GM12878 (cell line): ENCODE data around the gene ISOC2. TPM values are rescaled to one million over a fixed set of nuclear protein-coding genes. Genes with fewer than 3 reads are reported as not detected.

Experiments used
- ATAC-seq: fragments of 200-7000 bp; cut with Tn5 transposase; 3 replicates; pipeline ENCODE4 v1.9.1; 2020; ENCODE audit warnings: mild to moderate bottlenecking, moderate library complexity
- BruUV-seq: library from RNA; stranded (reverse); fragments of 400-500 nt; replicated peaks from 2 replicates; lab custom pipeline; 2021; lab: Mats Ljungman, UMichigan
- CTCF ChIA-PET: fragments of 300-600 bp; sonication (Branson Sonifier 250); formaldehyde crosslinking; extraction: SDS; loops from one replicate; lab custom pipeline; 2021; ENCODE audit warnings: inconsistent platforms; lab: Yijun Ruan, JAX
- POLR2A ChIA-PET: fragments of 350-600 bp; formaldehyde crosslinking; extraction: SDS; loops from one replicate; lab custom pipeline; 2021; ENCODE audit warnings: inconsistent platforms; lab: Charles Lee
- RAD21 ChIA-PET: fragments of 300-600 bp; sonication (Branson Sonifier 250); formaldehyde crosslinking; loops from one replicate; lab custom pipeline; 2023; ENCODE audit warnings: antibody characterized with exemption; ENCODE audit not compliant: unreplicated experiment; lab: Charles Lee
- SMC1A ChIA-PET: fragments of 300-600 bp; sonication (Branson Sonifier 250); formaldehyde crosslinking; loops from one replicate; lab custom pipeline; 2023; ENCODE audit not compliant: unreplicated experiment, uncharacterized antibody; lab: Charles Lee
- DNase-seq: peaks from one replicate; pipeline ENCODE4 v3.0.0-alpha.2; 2011; ENCODE audit warnings: low read depth, low spot score
- FAIRE-seq: peaks from 3 replicates; lab custom pipeline; 2011; peaks lifted over from hg19 to GRCh38; lab: Jason Lieb, UNC
- H2AFZ ChIP-seq: 2 replicates; pipeline ENCODE4 v1.6.0; 2011; ENCODE audit warnings: low read depth, low read length, control low read depth; ENCODE audit not compliant: control insufficient read depth
- H3K27ac ChIP-seq: 2 replicates; pipeline ENCODE4 v1.5.1; 2011; ENCODE audit warnings: control low read depth; ENCODE audit not compliant: control insufficient read depth, insufficient read depth
- H3K27me3 ChIP-seq, 2 experiments: replicated peaks in 1 of 2; 2 replicates each; pipeline versions ENCODE4 v1.6.0 to v1.6.1; 2011; ENCODE audit warnings: low read length in 1 of 2; ENCODE audit not compliant: control insufficient read depth in 2 of 2, insufficient read depth in 2 of 2
- H3K36me3 ChIP-seq, 2 experiments: 2 replicates each; pipeline ENCODE4 v1.5.1; 2011; ENCODE audit warnings: low read length in 1 of 2; ENCODE audit not compliant: control insufficient read depth in 2 of 2, insufficient read depth in 2 of 2
- H3K4me1 ChIP-seq: 2 replicates; pipeline ENCODE4 v1.6.1; 2011; ENCODE audit warnings: mild to moderate bottlenecking, low read length, moderate library complexity, mixed read lengths; ENCODE audit not compliant: control insufficient read depth, insufficient read depth
- H3K4me2 ChIP-seq: 2 replicates; pipeline ENCODE4 v1.6.0; 2011; ENCODE audit warnings: control low read depth; ENCODE audit not compliant: control insufficient read depth, insufficient read depth
- H3K4me3 ChIP-seq: fragments of 200-600 bp; sonication (generic); 2 replicates; pipeline ENCODE4 v1.5.1; 2016
- H3K79me2 ChIP-seq: 2 replicates; pipeline ENCODE4 v1.6.0; 2011; ENCODE audit warnings: low read length; ENCODE audit not compliant: control insufficient read depth, insufficient read depth
- H3K9ac ChIP-seq: 2 replicates; pipeline ENCODE4 v1.8.0; 2011; ENCODE audit warnings: low read length, control low read depth, mixed read lengths; ENCODE audit not compliant: control insufficient read depth, insufficient read depth
- H3K9me3 ChIP-seq: replicated peaks from 3 replicates; pipeline ENCODE4 v1.5.1; 2011; ENCODE audit warnings: mild to moderate bottlenecking, low read length; ENCODE audit not compliant: control insufficient read depth, insufficient read depth
- H4K20me1 ChIP-seq: 2 replicates; pipeline ENCODE4 v1.6.0; 2011; ENCODE audit not compliant: control insufficient read depth, insufficient read depth
- BCL11A ChIP-seq: IDR thresholded peaks from 2 replicates; pipeline ENCODE4 v1.6.1; 2011; ENCODE audit warnings: low read depth, low read length
- CHD4 ChIP-seq: fragments of 200-600 bp; sonication (generic); IDR thresholded peaks from 2 replicates; pipeline ENCODE4 v1.6.1; 2016; ENCODE audit warnings: mild to moderate bottlenecking
- HCFC1 ChIP-seq: fragments of 150-350 bp; IDR thresholded peaks from 2 replicates; pipeline ENCODE4 v1.6.1; 2014; ENCODE audit warnings: low read length
- IRF3 ChIP-seq: fragments of 450-650 bp; IDR thresholded peaks from 2 replicates; pipeline ENCODE4 v1.6.1; 2014; ENCODE audit warnings: mild to moderate bottlenecking
- LARP7 ChIP-seq: fragments of 450-650 bp; IDR thresholded peaks from 2 replicates; pipeline ENCODE4 v1.6.1; 2017; ENCODE audit warnings: mild to moderate bottlenecking
- REST ChIP-seq: IDR thresholded peaks from 2 replicates; pipeline ENCODE4 v1.6.1; 2012; ENCODE audit warnings: mild to moderate bottlenecking, low read depth, low read length
- RFX5 ChIP-seq: IDR thresholded peaks from 2 replicates; pipeline ENCODE4 v1.6.1; 2011; ENCODE audit warnings: low read depth, low read length, improper control_type of control experiment
- SIX5 ChIP-seq: IDR thresholded peaks from 2 replicates; pipeline ENCODE4 v1.6.1; 2011; ENCODE audit warnings: mild to moderate bottlenecking, low read depth, low read length, moderate library complexity; ENCODE audit not compliant: severe bottlenecking
- TBL1XR1 ChIP-seq: IDR thresholded peaks from 2 replicates; pipeline ENCODE4 v1.6.1; 2012; ENCODE audit warnings: low read depth, low read length, improper control_type of control experiment
- ZNF217 ChIP-seq: fragments of 450-650 bp; IDR thresholded peaks from 2 replicates; pipeline ENCODE4 v1.6.1; 2017; ENCODE audit warnings: antibody characterized with exemption, mild to moderate bottlenecking
- WGBS: methylation state at CpG from one replicate; pipeline ENCODE4 v1.1.6; 2016; ENCODE audit warnings: low lambda C conversion rate; ENCODE audit not compliant: insufficient replicate concordance, insufficient coverage; ENCODE audit errors: missing lambda C conversion rate; 5-methylcytosine and 5-hydroxymethylcytosine counted together
- in situ Hi-C: fragments of 300-500 bp; cut with MboI; formaldehyde crosslinking; loops from 9 replicates; pipeline ENCODE4 v1.14.3; 2018; ENCODE audit warnings: mixed read lengths
- intact Hi-C: fragments of 100-400 bp; cut with micrococcal nuclease; formaldehyde crosslinking; loops from one replicate; pipeline ENCODE4 v1.14.2; 2022; ENCODE audit not compliant: unreplicated experiment
- polyA plus RNA-seq, 11 experiments: library from polyadenylated mRNA; depleted of rRNA in 4 of 11; unstranded in 6 of 11; stranded (reverse) in 5 of 11; fragments of >200 nt; fragmentation: Nextera tagmentation in 4 of 11; fragmentation: Illumina TruSeq in 1 of 11; extraction: Ambion mirVana in 4 of 11; extraction: Trizol in 1 of 11; gene quantifications; 1 replicate in 1 of 11; 2 replicates in 10 of 11; pipeline versions ENCODE4 v1.2.1 to v1.2.3, GENCODE V29; 2011 to 2016; ENCODE audit warnings: inconsistent platforms in 2 of 11, missing spikeins in 2 of 11, low read depth in 1 of 11
- total RNA-seq, 4 experiments: library from RNA; depleted of rRNA in 3 of 4; stranded (reverse); fragments of >200 nt in 3 of 4; fragmentation: Illumina TruSeq in 1 of 4; extraction: Trizol in 1 of 4; gene quantifications; 2 replicates each; pipeline versions ENCODE4 v1.2.1 to v1.2.3, GENCODE V29; 2013 to 2021
- TF ChIP-seq, protein P1 (sequence below): fragments of 450-650 bp; IDR thresholded peaks from 2 replicates; pipeline ENCODE4 v1.6.1; 2018; ENCODE audit warnings: mild to moderate bottlenecking, low read depth, moderate library complexity; ENCODE audit not compliant: partially characterized antibody
- TF ChIP-seq, protein P2 (sequence below): IDR thresholded peaks from 2 replicates; pipeline ENCODE4 v1.6.1; 2012; ENCODE audit warnings: low read depth, low read length, improper control_type of control experiment
- TF ChIP-seq, protein P3 (sequence below): fragments of 450-650 bp; formaldehyde crosslinking; IDR thresholded peaks from 2 replicates; pipeline ENCODE4 v1.4.0; 2022; ENCODE audit warnings: mild to moderate bottlenecking, moderate library complexity

The ISOC2 gene
- total and polyA plus RNA-seq, 10 of the 15 experiments (the other 5 are each of a cell fraction or from before 2014, with no cell fraction given), result 0.72 to 238 (median 56.9) TPM

DNA sequence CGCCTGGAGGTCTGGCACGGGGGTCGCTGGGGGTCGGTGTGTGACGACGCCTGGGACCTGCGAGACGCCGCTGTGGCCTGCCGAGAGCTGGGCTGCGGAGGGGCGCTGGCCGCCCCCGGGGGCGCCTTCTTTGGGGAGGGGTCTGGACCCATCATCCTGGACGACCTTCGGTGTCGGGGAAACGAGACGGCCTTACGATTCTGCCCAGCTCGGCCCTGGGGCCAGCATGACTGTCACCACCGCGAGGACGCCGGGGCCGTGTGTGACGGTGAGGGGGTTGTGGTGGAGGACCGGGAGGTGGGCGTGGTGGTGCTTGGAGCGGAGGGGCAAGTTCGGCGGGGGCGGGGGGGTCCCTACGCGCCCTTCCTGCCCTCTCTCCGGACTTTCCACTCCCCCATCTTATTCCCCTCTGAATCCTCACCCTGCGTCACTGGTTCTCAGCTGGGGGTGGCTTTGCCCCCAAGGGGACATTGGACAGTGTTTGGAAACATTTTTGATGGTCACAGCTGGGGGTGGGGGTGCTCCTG, 32.3 kb upstream of the ISOC2 start:
- in situ Hi-C loops (no loop called here), intact Hi-C loops (no loop called here)
- H3K27ac ChIP-seq, result no peak overlapping the region
- BruUV-seq, result no TSS peak
- no peak for ATAC-seq
- WGBS, result 50% methylated on average over 35 of the region's 38 CpGs
- H3K4me2 ChIP-seq, result no peak overlapping the region
- no peak for DNase-seq
- ChIA-PET RAD21 (interaction anchor here (0.7 kb wide), 1 partner anchor 10 kb away, joined by 4 read pairs; no protein-coding TSS in a partner anchor), POLR2A (no interaction called here), SMC1A (no interaction called here), CTCF (interaction anchor here (1.0 to 3.1 kb wide), 2 partner anchors 10 to 113 kb away, joined by 3 to 12 read pairs; no protein-coding TSS in a partner anchor)
- H3K9me3 ChIP-seq, result no peaks in the 10 kb centered on the region
- no peaks in the 10 kb centered on the region; a peak in 1 of 4 replicates for H3K27me3 ChIP-seq
- H3K36me3 ChIP-seq, result no peaks in the 10 kb centered on the region
- H3K9ac ChIP-seq, result no peak overlapping the region
- no peak overlapping the region for H3K4me3 ChIP-seq
- H2AFZ ChIP-seq, result no peak overlapping the region
- H4K20me1 ChIP-seq, result no peaks in the 10 kb centered on the region
- no peaks in the 10 kb centered on the region for H3K4me1 ChIP-seq
- no peak for FAIRE-seq
- H3K79me2 ChIP-seq, result no peaks in the 10 kb centered on the region
- TF ChIP-seq LARP7, result no peak
- TF ChIP-seq SIX5, result no peak
- TF ChIP-seq HCFC1, result no peak
- no peak for TF ChIP-seq ZNF217
- no peak for TF ChIP-seq TBL1XR1
- no peak for TF ChIP-seq IRF3
- TF ChIP-seq, protein P1, sequence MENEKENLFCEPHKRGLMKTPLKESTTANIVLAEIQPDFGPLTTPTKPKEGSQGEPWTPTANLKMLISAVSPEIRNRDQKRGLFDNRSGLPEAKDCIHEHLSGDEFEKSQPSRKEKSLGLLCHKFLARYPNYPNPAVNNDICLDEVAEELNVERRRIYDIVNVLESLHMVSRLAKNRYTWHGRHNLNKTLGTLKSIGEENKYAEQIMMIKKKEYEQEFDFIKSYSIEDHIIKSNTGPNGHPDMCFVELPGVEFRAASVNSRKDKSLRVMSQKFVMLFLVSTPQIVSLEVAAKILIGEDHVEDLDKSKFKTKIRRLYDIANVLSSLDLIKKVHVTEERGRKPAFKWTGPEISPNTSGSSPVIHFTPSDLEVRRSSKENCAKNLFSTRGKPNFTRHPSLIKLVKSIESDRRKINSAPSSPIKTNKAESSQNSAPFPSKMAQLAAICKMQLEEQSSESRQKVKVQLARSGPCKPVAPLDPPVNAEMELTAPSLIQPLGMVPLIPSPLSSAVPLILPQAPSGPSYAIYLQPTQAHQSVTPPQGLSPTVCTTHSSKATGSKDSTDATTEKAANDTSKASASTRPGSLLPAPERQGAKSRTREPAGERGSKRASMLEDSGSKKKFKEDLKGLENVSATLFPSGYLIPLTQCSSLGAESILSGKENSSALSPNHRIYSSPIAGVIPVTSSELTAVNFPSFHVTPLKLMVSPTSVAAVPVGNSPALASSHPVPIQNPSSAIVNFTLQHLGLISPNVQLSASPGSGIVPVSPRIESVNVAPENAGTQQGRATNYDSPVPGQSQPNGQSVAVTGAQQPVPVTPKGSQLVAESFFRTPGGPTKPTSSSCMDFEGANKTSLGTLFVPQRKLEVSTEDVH, result no peak
- no peak for TF ChIP-seq BCL11A
- TF ChIP-seq, protein P2, sequence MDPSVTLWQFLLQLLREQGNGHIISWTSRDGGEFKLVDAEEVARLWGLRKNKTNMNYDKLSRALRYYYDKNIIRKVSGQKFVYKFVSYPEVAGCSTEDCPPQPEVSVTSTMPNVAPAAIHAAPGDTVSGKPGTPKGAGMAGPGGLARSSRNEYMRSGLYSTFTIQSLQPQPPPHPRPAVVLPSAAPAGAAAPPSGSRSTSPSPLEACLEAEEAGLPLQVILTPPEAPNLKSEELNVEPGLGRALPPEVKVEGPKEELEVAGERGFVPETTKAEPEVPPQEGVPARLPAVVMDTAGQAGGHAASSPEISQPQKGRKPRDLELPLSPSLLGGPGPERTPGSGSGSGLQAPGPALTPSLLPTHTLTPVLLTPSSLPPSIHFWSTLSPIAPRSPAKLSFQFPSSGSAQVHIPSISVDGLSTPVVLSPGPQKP, result no peak
- TF ChIP-seq, protein P3, sequence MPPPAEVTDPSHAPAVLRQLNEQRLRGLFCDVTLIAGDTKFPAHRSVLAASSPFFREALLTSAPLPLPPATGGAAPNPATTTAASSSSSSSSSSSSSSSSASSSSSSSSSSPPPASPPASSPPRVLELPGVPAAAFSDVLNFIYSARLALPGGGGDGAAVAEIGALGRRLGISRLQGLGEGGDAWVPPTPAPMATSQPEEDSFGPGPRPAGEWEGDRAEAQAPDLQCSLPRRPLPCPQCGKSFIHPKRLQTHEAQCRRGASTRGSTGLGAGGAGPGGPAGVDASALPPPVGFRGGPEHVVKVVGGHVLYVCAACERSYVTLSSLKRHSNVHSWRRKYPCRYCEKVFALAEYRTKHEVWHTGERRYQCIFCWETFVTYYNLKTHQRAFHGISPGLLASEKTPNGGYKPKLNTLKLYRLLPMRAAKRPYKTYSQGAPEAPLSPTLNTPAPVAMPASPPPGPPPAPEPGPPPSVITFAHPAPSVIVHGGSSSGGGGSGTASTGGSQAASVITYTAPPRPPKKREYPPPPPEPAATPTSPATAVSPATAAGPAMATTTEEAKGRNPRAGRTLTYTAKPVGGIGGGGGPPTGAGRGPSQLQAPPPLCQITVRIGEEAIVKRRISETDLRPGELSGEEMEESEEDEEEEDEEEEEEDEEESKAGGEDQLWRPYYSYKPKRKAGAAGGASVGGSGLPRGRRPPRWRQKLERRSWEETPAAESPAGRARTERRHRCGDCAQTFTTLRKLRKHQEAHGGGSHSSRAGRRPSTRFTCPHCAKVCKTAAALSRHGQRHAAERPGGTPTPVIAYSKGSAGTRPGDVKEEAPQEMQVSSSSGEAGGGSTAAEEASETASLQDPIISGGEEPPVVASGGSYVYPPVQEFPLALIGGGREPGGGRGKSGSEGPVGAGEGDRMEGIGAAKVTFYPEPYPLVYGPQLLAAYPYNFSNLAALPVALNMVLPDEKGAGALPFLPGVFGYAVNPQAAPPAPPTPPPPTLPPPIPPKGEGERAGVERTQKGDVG (CRISPR knock-in tag), result no peak
- no peak for TF ChIP-seq RFX5
- no peak for TF ChIP-seq REST
- no peak for TF ChIP-seq CHD4
